COLO668 (cell line): ENCODE data around the gene CDH4.
"Not testable (repeated sequence)": the region's sequence is repeated elsewhere in the genome, so short reads cannot be mapped to it uniquely, and the experiment has no call there.

Experiments
- DNase-seq: peaks from one replicate; lab custom pipeline; 2025; ENCODE audit not compliant: unreplicated experiment; lab: John Stamatoyannopoulos, UW

CDH4 gene

GRCh38 chr20:61379898-61380544 lies 128.0 kb downstream of the CDH4 start:
- DNase-seq, result no peak

GRCh38 chr20:61380545-61380915 lies 128.5 kb downstream of the CDH4 start:
- DNase-seq, result no peak

- no peak for DNase-seq
Observed at GRCh38 chr20:61382194-61382593, 130.1 kb downstream of the CDH4 start.

- DNase-seq, result no peak
Observed at GRCh38 chr20:61385296-61385695, 133.2 kb downstream of the CDH4 start.

GRCh38 chr20:61385731-61386130 lies 133.7 kb downstream of the CDH4 start:
- no peak for DNase-seq

GRCh38 chr20:61387204-61387953 lies 135.3 kb downstream of the CDH4 start:
- no peak for DNase-seq

GRCh38 chr20:61387954-61388348 lies 135.9 kb downstream of the CDH4 start:
- DNase-seq, result no peak

- no peak for DNase-seq
Observed at GRCh38 chr20:61389077-61389476, 137.0 kb downstream of the CDH4 start.

GRCh38 chr20:61391185-61391584 lies 139.1 kb downstream of the CDH4 start:
- no peak for DNase-seq

- no peak for DNase-seq
Observed at GRCh38 chr20:61391812-61392520, 139.9 kb downstream of the CDH4 start.

GRCh38 chr20:61394088-61394799 lies 142.2 kb downstream of the CDH4 start:
- no peak for DNase-seq

GRCh38 chr20:61396262-61396848 lies 144.3 kb downstream of the CDH4 start:
- DNase-seq, result no peak

GRCh38 chr20:61397146-61397545 lies 145.1 kb downstream of the CDH4 start:
- DNase-seq, result no peak

GRCh38 chr20:61397790-61398189 lies 145.7 kb downstream of the CDH4 start:
- DNase-seq, result no peak

GRCh38 chr20:61399433-61399832 lies 147.4 kb downstream of the CDH4 start:
- no peak for DNase-seq

GRCh38 chr20:61400499-61400898 lies 148.4 kb downstream of the CDH4 start:
- no peak for DNase-seq

- no peak for DNase-seq
Observed at GRCh38 chr20:61404303-61404702, 152.2 kb downstream of the CDH4 start.

- no peak for DNase-seq
Observed at GRCh38 chr20:61405007-61405406, 152.9 kb downstream of the CDH4 start.

- DNase-seq, result not testable (repeated sequence)
Observed at GRCh38 chr20:61406773-61407172, 154.7 kb downstream of the CDH4 start.

GRCh38 chr20:61407561-61407960 lies 155.5 kb downstream of the CDH4 start:
- no peak for DNase-seq
